MM.1S (cell line): ENCODE data around the gene HSPB8.

Source experiments
- DNase-seq: peaks from one replicate; pipeline ENCODE4 v3.0.0-alpha.2; 2015
- H2AFZ ChIP-seq: fragments of 300-600 bp; sonication (generic); 2 replicates; pipeline ENCODE4 v1.6.0; 2016; ENCODE audit warnings: antibody characterized with exemption, low read length
- H3F3A ChIP-seq: fragments of 300-600 bp; sonication (generic); 2 replicates; pipeline ENCODE4 v1.6.1; 2016; ENCODE audit warnings: mild to moderate bottlenecking, antibody characterized with exemption, low read length, moderate library complexity, mixed read lengths; ENCODE audit not compliant: insufficient read depth
- H3K27ac ChIP-seq: fragments of 300-600 bp; sonication (generic); 2 replicates; pipeline ENCODE4 v1.5.1; 2016; ENCODE audit warnings: mild to moderate bottlenecking, low read length
- H3K27me3 ChIP-seq: fragments of 300-600 bp; sonication (generic); replicated peaks from 2 replicates; pipeline ENCODE4 v1.6.0; 2016; ENCODE audit warnings: low read length; ENCODE audit not compliant: insufficient read depth
- H3K36me3 ChIP-seq: fragments of 300-600 bp; sonication (generic); replicated peaks from 2 replicates; pipeline ENCODE4 v1.6.1; 2016; ENCODE audit warnings: mild to moderate bottlenecking, low read length, mixed read lengths; ENCODE audit not compliant: insufficient read depth
- H3K4me1 ChIP-seq: fragments of 300-600 bp; sonication (generic); 2 replicates; pipeline ENCODE4 v1.6.1; 2016; ENCODE audit warnings: low read length, mixed read lengths
- H3K4me2 ChIP-seq: fragments of 300-600 bp; sonication (generic); 2 replicates; pipeline ENCODE4 v1.6.0; 2016; ENCODE audit warnings: low read depth, low read length
- H3K4me3 ChIP-seq: fragments of 300-600 bp; sonication (generic); 2 replicates; pipeline ENCODE4 v1.5.1; 2016; ENCODE audit warnings: low read length, mixed read lengths
- H3K79me2 ChIP-seq: fragments of 300-600 bp; sonication (generic); 2 replicates; pipeline ENCODE4 v1.6.1; 2016; ENCODE audit warnings: mixed run types, low read length, mixed read lengths
- H3K9ac ChIP-seq: fragments of 300-600 bp; sonication (generic); 2 replicates; pipeline ENCODE4 v1.6.1; 2016; ENCODE audit warnings: low read length, mixed read lengths
- H3K9me2 ChIP-seq: fragments of 300-600 bp; sonication (generic); replicated peaks from 2 replicates; pipeline ENCODE4 v1.6.1; 2016; ENCODE audit warnings: mild to moderate bottlenecking, low read length, mixed read lengths; ENCODE audit not compliant: insufficient read depth
- H3K9me3 ChIP-seq: fragments of 300-600 bp; sonication (generic); replicated peaks from 2 replicates; pipeline ENCODE4 v1.6.1; 2016; ENCODE audit warnings: mild to moderate bottlenecking, low read length, mixed read lengths; ENCODE audit not compliant: insufficient read depth
- H4K20me1 ChIP-seq: fragments of 300-600 bp; sonication (generic); 2 replicates; pipeline ENCODE4 v1.6.1; 2016; ENCODE audit warnings: mild to moderate bottlenecking, low read length, moderate library complexity, mixed read lengths; ENCODE audit not compliant: insufficient read depth
- EZH2 ChIP-seq: fragments of 300-600 bp; sonication (generic); optimal IDR thresholded peaks from 2 replicates; pipeline ENCODE3; 2017; ENCODE audit warnings: low read depth, mild to moderate bottlenecking, antibody characterized with exemption, low read length, mixed read lengths
- EZH2phosphoT487 ChIP-seq: fragments of 300-600 bp; sonication (generic); IDR thresholded peaks from 2 replicates; pipeline ENCODE4 v1.6.1; 2018; ENCODE audit warnings: antibody characterized with exemption, low read length

HSPB8 gene

GRCh38 chr12:119241580-119242169 is 62.9 kb downstream of the HSPB8 start:
- Histone ChIP-seq H3K4me3 (no peak overlapping the region), H3K9me3 (no peaks in the 10 kb centered on the region), H4K20me1 (no peaks in the 10 kb centered on the region), H2AFZ (no peak overlapping the region), H3K27ac (no peak overlapping the region), H3K36me3 (no peaks in the 10 kb centered on the region), H3K9ac (no peak overlapping the region), H3K27me3 (no peaks in the 10 kb centered on the region; the same call in 1 of the 2 replicates), H3K4me1 (no peaks in the 10 kb centered on the region), H3K4me2 (no peak overlapping the region), H3F3A (no peaks in the 10 kb centered on the region), H3K9me2 (no peaks in the 10 kb centered on the region), H3K79me2 (no peaks in the 10 kb centered on the region)
- DNase-seq, result no peak
- TF ChIP-seq EZH2phosphoT487, result no peak
- TF ChIP-seq EZH2, result no peak
